HCT116 (cell line): ENCODE measurements around the gene TMEM131. TPM values are rescaled to one million over a fixed set of nuclear protein-coding genes. Genes with fewer than 3 reads are reported as not detected.

Source experiments
- ATAC-seq: fragments of 200-7000 bp; cut with Tn5 transposase; 2 replicates; pipeline ENCODE4 v1.9.1; 2020; ENCODE audit warnings: mild to moderate bottlenecking, moderate library complexity
- BruUV-seq: library from RNA; stranded (reverse); fragments of 400-500 nt; replicated peaks from 2 replicates; lab custom pipeline; 2021; lab: Mats Ljungman, UMichigan
- CTCF ChIA-PET: fragments of 300-600 bp; sonication (Branson Sonifier 250); formaldehyde crosslinking; loops from one replicate; lab custom pipeline; 2021; ENCODE audit warnings: antibody characterized with exemption; lab: Charles Lee
- POLR2A ChIA-PET: fragments of 300-600, 350-600 bp; sonication (Branson Sonifier 250); formaldehyde crosslinking; loops from one replicate; lab custom pipeline; 2021; ENCODE audit warnings: antibody characterized with exemption; lab: Charles Lee
- RAD21 ChIA-PET, 2 experiments: fragments of 300-600 bp; sonication (Branson Sonifier 250); formaldehyde crosslinking; loops; one replicate each; lab custom pipeline; 2023; ENCODE audit warnings: low total read pairs in 2 of 2; ENCODE audit not compliant: uncharacterized antibody in 2 of 2, unreplicated experiment in 2 of 2, low non-redundant PET in 1 of 2; lab: Charles Lee
- DNase-seq: peaks from one replicate; pipeline ENCODE4 v3.0.0-alpha.2; 2010; ENCODE audit warnings: low read depth, low spot score
- H2AFZ ChIP-seq: fragments of 200-600 bp; shearing (Covaris generic), sonication (generic); 2 replicates; pipeline ENCODE4 v1.6.1; 2017; ENCODE audit warnings: low read depth, mixed run types, mixed read lengths, antibody characterized with exemption, low read length; ENCODE audit not compliant: poor library complexity, severe bottlenecking
- H3K27ac ChIP-seq: 2 replicates; pipeline ENCODE4 v1.5.1; 2012; ENCODE audit warnings: low read depth, low read length
- H3K27me3 ChIP-seq: fragments of 200-600 bp; sonication (generic); 2 replicates; pipeline ENCODE4 v1.6.1; 2016; ENCODE audit warnings: mixed run types, low read length, mixed read lengths; ENCODE audit not compliant: insufficient read depth
- H3K36me3 ChIP-seq, 2 experiments: fragments of 200-500 bp in 1 of 2; fragments of 200-600 bp in 1 of 2; sonication (Bioruptor generic) in 1 of 2; sonication (generic) in 1 of 2; 2 replicates each; pipeline versions ENCODE4 v1.5.1 to v1.6.1; 2014 to 2016; ENCODE audit warnings: low read length in 2 of 2, inconsistent platforms in 1 of 2, mixed read lengths in 1 of 2, mixed run types in 1 of 2; ENCODE audit not compliant: insufficient read depth in 2 of 2, control insufficient read depth in 1 of 2
- H3K4me1 ChIP-seq, 2 experiments: fragments of 200-600 bp in 1 of 2; sonication (generic) in 1 of 2; 2 replicates each; pipeline versions ENCODE4 v1.5.1 to v1.6.1; 2012 to 2017; ENCODE audit warnings: low read length in 2 of 2, inconsistent platforms in 1 of 2, mild to moderate bottlenecking in 1 of 2, mixed read lengths in 1 of 2, mixed run types in 1 of 2, moderate library complexity in 1 of 2; ENCODE audit not compliant: insufficient read depth in 2 of 2, control insufficient read depth in 1 of 2
- H3K4me2 ChIP-seq: fragments of 200-600 bp; sonication (generic); 2 replicates; pipeline ENCODE4 v1.6.1; 2017; ENCODE audit warnings: mixed run types, low read length, mixed read lengths
- H3K4me3 ChIP-seq, 2 experiments: fragments of 200-600 bp in 1 of 2; sonication (generic) in 1 of 2; replicated peaks in 1 of 2; 2 replicates each; pipeline ENCODE4 v1.5.1; 2011 to 2016; ENCODE audit warnings: low read length in 2 of 2, control low read depth in 1 of 2, low read depth in 1 of 2, mild to moderate bottlenecking in 1 of 2, mixed read lengths in 1 of 2, mixed run types in 1 of 2
- H3K79me2 ChIP-seq: fragments of 200-600 bp; sonication (generic); 2 replicates; pipeline ENCODE4 v1.6.1; 2017; ENCODE audit warnings: mild to moderate bottlenecking, mixed run types, low read length, moderate library complexity, mixed read lengths; ENCODE audit not compliant: insufficient read depth
- H3K9ac ChIP-seq: fragments of 200-600 bp; sonication (generic); 2 replicates; pipeline ENCODE4 v1.6.1; 2016; ENCODE audit warnings: low read length, mixed read lengths
- H3K9me2 ChIP-seq: fragments of 200-600 bp; sonication (generic), shearing (Covaris generic); 2 replicates; pipeline ENCODE4 v1.6.1; 2017; ENCODE audit warnings: mixed run types, mild to moderate bottlenecking, moderate library complexity; ENCODE audit not compliant: insufficient read depth
- H3K9me3 ChIP-seq, 2 experiments: fragments of 200-500 bp in 1 of 2; fragments of 200-600 bp in 1 of 2; sonication (Bioruptor generic) in 1 of 2; sonication (generic) in 1 of 2; 2 replicates each; pipeline ENCODE4 v1.6.1; 2014 to 2017; ENCODE audit warnings: low read length in 2 of 2, mixed read lengths in 2 of 2, inconsistent platforms in 1 of 2, low read depth in 1 of 2, mild to moderate bottlenecking in 1 of 2, mixed run types in 1 of 2, moderate library complexity in 1 of 2; ENCODE audit not compliant: control insufficient read depth in 1 of 2, insufficient read depth in 1 of 2
- H4K20me1 ChIP-seq: fragments of 200-600 bp; sonication (generic), shearing (Covaris generic); 2 replicates; pipeline ENCODE4 v1.6.1; 2017; ENCODE audit warnings: mixed run types, mild to moderate bottlenecking, moderate library complexity; ENCODE audit not compliant: insufficient read depth
- ATF3 ChIP-seq: IDR thresholded peaks from 2 replicates; pipeline ENCODE4 v1.6.1; 2012
- CBX3 ChIP-seq: IDR thresholded peaks from 2 replicates; pipeline ENCODE4 v1.6.1; 2012; ENCODE audit warnings: low read depth
- ELF1 ChIP-seq: IDR thresholded peaks from 2 replicates; pipeline ENCODE4 v1.6.1; 2012; ENCODE audit warnings: low read depth, borderline replicate concordance
- EZH2phosphoT487 ChIP-seq: fragments of 200-600 bp; IDR thresholded peaks from 2 replicates; pipeline ENCODE4 v1.6.1; 2018; ENCODE audit warnings: antibody characterized with exemption, borderline replicate concordance
- JUND ChIP-seq: IDR thresholded peaks from 2 replicates; pipeline ENCODE4 v1.6.1; 2012
- POLR2A ChIP-seq: IDR thresholded peaks from 2 replicates; pipeline ENCODE4 v1.7.0; 2011; ENCODE audit warnings: borderline replicate concordance; ENCODE audit not compliant: insufficient read depth, insufficient read length; ENCODE audit errors: extremely low read depth
- SIN3A ChIP-seq: IDR thresholded peaks from 2 replicates; pipeline ENCODE4 v1.6.1; 2012; ENCODE audit warnings: low read depth
- SP1 ChIP-seq: IDR thresholded peaks from 2 replicates; pipeline ENCODE4 v1.6.1; 2012; ENCODE audit warnings: low read depth
- YY1 ChIP-seq: IDR thresholded peaks from 2 replicates; pipeline ENCODE4 v1.6.1; 2011; ENCODE audit warnings: low read length, low read depth, moderate library complexity, mild to moderate bottlenecking; ENCODE audit not compliant: insufficient replicate concordance; ENCODE audit errors: extremely low read depth
- intact Hi-C: fragments of 100-400 bp; cut with micrococcal nuclease; formaldehyde crosslinking; loops from 2 replicates; pipeline ENCODE4 v1.10.0; 2022
- total RNA-seq: library from RNA; stranded (reverse); gene quantifications from one replicate; pipeline ENCODE4 v1.2.1, GENCODE V29; 2021; ENCODE audit not compliant: unreplicated experiment

Gene TMEM131
- total RNA-seq, 1 experiment from 2014 or later, result 51.5 TPM

- no peak overlapping the region for H3K27ac ChIP-seq
- no peaks in the 10 kb centered on the region for H3K9me2 ChIP-seq
- H3K4me2 ChIP-seq, result no peak overlapping the region
- TF ChIP-seq POLR2A, result no peak
- TF ChIP-seq JUND, result no peak
- TF ChIP-seq SIN3A, result no peak
- TF ChIP-seq ELF1, result no peak
- no peak for TF ChIP-seq CBX3
- no peak for TF ChIP-seq YY1
- no peak for TF ChIP-seq SP1
- TF ChIP-seq ATF3, result no peak
- CTCF ChIA-PET, result interaction anchor here (0.7 kb wide), 1 partner anchor 603 kb away, joined by 3 read pairs; no protein-coding TSS in a partner anchor
- DNase-seq (no peak), ATAC-seq (no peak)
- H3K4me3 ChIP-seq, result no peak overlapping the region
- H2AFZ ChIP-seq, result no peak overlapping the region
- H3K36me3 ChIP-seq, result no peaks in the 10 kb centered on the region
- H3K27me3 ChIP-seq, result no peaks in the 10 kb centered on the region
- H3K9ac ChIP-seq, result no peak overlapping the region
- RAD21 ChIA-PET, result no interaction called here
- no peaks in the 10 kb centered on the region for H3K9me3 ChIP-seq
- intact Hi-C loops, result no loop called here
- no TSS peak for BruUV-seq
- peaks cover 0 to 10% of the 10 kb centered on the region in 2 experiments; a peak in 2 of 4 replicates for H3K4me1 ChIP-seq
- POLR2A ChIA-PET, result interaction anchor here (0.7 kb wide), 1 partner anchor 70 kb away, joined by 3 read pairs; no protein-coding TSS in a partner anchor
- no peaks in the 10 kb centered on the region for H3K79me2 ChIP-seq
- no peaks in the 10 kb centered on the region for H4K20me1 ChIP-seq
These were observed 248.5 kb downstream of the TMEM131 start for GRCh38 chr2:97747285-97747684.

- no peak overlapping the region for H2AFZ ChIP-seq
- intact Hi-C loops, result no loop called here
- H3K27ac ChIP-seq, result no peak overlapping the region
- BruUV-seq, result no TSS peak
- H3K36me3 ChIP-seq, result no peaks in the 10 kb centered on the region
- POLR2A ChIA-PET, result no interaction called here
- H3K4me2 ChIP-seq, result no peak overlapping the region
- CTCF ChIA-PET, result no interaction called here
- no peak for DNase-seq
- peaks cover 0 to 17% of the 10 kb centered on the region in 2 experiments; a peak in 2 of 4 replicates for H3K4me1 ChIP-seq
- RAD21 ChIA-PET, result no interaction called here
- H3K9me3 ChIP-seq, result no peaks in the 10 kb centered on the region
- no peaks in the 10 kb centered on the region for H3K79me2 ChIP-seq
- H4K20me1 ChIP-seq, result no peaks in the 10 kb centered on the region
- ATAC-seq, result no peak
- H3K27me3 ChIP-seq, result no peaks in the 10 kb centered on the region
- H3K9ac ChIP-seq, result no peak overlapping the region
- no peaks in the 10 kb centered on the region for H3K9me2 ChIP-seq
- H3K4me3 ChIP-seq, result no peak overlapping the region
- TF ChIP-seq EZH2phosphoT487, result no peak
These were observed 250.1 kb downstream of the TMEM131 start for GRCh38 chr2:97745474-97746174.
